LoVo (cell line): Measurements from ENCODE around the gene CST3.

ENCODE experiments used
- DNase-seq: peaks from one replicate; pipeline ENCODE4 v3.0.0-alpha.2; 2016; ENCODE audit warnings: low spot score

CST3 gene

GRCh38 chr20:23602699-23603098 lies 35.1 kb downstream of the CST3 start:
- DNase-seq, result no peak

DNA sequence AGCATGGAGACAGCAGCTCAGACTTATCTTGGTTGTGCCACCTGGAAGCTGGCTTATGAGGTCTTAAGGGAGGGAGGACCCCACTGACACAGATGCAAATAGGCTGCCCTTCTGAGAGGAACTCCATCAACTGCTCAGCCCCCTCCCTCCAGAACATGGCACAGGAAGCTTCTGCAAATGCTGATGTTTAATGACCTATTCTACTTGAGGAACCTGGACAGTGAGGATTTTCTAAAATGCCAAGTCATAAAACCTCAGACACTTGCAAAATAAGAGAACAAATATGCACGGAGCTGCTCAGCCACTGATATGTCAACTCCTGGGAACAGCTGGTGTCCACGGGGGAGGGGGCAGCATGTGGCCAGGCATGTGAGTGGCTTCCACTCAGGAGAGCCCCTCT lies 35.5 kb downstream of the CST3 start:
- DNase-seq, result no peak

- no peak for DNase-seq
These were observed 36.0 kb downstream of the CST3 start for GRCh38 chr20:23601715-23602114.

DNA sequence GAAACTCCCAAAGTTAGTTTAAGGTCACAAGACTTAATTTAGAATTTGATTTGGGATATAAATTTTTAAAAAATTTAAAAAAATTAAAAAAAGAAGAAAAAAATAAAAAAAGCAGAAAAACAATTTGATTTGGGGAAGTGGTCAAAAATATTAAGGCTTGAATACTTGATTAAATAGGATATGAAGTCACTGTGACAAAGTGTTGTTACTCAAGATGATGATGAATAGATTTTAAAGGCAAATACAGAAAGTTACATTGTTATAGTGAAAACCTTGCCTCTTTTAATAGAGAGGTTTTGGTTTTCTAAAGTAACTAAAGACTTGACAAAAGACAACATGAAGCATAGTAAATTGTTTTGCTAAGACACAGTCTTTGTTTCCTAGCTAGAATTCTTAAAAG lies 39.3 kb downstream of the CST3 start:
- DNase-seq, result no peak

DNA sequence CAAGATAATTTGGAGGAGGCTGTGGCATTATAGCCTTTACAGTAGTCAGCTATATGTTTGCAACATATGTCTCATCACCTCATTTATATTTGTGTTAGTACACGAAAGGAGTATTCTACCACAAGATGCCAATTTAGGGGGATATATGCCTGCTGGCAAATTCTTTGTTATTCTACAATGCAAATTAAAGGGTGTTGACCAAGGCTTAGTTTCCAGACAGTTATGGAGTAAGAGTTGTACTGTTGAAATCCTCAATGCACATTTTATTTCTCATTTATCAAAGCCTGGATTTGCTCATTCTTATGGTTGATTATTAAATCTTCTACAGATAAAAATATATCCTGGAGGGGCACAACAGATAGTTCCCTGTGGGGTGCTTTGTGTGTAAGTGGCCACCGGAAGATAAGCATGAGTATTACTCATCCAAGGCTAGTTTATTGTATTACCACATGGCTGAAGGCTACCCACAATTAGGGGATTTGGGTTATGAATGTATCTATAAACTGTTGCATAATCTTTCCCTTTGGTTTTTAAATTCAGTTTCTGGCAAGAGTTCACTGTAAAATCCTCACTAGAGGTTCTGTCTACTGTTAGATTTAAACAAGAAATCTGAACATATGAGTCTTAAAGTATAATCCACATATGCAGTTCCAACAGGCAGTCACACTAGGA lies 41.0 kb downstream of the CST3 start:
- no peak for DNase-seq

GRCh38 chr20:23595941-23596340 lies 41.8 kb downstream of the CST3 start:
- DNase-seq, result no peak

- DNase-seq, result no peak
These were observed 49.0 kb downstream of the CST3 start for GRCh38 chr20:23588434-23589403.

- DNase-seq, result no peak
These were observed 50.1 kb downstream of the CST3 start for GRCh38 chr20:23587631-23588030.

DNA sequence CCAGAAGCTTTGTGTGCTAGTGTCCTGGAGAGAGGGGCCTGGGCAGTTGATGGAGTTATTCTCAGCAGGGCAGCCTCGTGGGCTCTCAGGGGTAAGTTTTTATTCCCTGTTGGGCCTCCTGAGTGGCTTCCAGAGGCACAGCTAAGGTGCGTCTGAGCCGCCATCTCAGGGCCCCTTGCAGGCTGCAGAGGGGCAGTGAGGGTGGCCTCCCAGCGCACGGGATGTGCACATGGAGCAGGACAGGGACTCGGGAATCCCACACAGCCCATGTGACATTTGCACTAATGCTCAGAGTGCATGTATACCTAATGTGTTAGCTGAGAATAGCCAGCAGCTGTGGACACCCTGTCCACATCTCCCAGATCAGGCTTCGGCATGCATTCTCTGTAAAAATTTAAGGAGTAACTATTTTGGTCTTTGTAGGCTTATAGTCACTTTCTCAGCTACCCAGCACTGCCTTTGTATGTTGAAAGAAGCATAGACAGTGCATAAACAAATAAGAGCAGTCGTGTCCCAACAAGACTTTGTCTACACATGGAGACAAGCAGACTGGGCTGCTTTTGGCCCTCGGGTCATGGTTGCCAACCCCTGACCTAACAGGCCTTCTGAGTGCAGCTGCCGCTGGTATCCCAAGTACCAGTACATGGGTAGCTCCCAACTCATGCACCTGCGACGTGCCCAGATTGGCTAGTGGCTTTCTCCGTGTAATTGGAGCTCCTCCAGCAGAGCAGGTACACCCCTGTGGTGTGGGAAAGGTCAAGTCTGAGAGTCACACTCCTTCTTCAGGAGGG lies 50.8 kb downstream of the CST3 start:
- no peak for DNase-seq

DNA sequence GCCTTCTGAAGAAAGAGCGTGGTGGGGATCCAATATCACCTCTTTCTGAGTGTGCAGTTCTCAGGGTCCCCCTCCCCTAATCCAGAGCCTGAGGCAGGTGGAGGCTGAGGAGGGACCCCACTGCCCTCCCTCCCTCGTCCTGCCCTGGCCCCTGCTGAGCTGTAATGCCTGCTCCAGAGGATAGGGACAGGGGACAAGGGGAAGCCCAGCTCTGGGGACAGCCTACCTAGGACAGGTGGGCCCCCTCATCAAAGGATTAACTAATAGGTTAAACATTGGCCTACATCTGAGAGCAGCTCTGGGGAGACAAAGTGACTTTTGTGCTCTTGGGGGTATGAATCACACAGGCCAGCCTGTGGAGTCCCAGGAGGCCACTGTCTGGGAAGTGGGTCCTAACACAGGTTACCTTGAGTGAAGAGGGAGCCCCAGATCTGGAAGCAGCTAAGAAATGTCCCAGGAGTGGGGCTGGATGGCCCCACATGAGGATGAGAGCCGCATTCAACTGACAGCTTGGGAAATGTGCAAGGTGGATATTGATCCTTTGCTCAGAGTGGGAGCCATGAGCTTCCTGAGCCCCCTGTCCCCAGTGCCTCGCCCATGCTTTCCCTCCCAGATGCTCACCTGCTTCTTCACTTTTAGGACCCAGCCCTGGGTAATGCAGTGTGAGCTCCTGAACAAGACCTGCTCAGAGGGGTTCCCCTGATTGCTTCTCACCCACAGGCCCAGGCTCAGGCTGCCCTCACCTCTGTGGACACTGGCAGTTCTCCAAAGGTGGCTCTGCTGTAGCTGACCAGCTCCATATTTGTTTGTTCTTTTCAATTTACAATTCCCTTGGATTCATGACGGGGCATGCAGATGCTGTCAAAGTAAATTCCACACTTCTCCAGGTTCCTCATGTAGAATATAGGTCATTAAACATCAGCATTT lies 51.7 kb downstream of the CST3 start:
- no peak for DNase-seq

- no peak for DNase-seq
These were observed 52.3 kb downstream of the CST3 start for GRCh38 chr20:23585449-23585807.

DNA sequence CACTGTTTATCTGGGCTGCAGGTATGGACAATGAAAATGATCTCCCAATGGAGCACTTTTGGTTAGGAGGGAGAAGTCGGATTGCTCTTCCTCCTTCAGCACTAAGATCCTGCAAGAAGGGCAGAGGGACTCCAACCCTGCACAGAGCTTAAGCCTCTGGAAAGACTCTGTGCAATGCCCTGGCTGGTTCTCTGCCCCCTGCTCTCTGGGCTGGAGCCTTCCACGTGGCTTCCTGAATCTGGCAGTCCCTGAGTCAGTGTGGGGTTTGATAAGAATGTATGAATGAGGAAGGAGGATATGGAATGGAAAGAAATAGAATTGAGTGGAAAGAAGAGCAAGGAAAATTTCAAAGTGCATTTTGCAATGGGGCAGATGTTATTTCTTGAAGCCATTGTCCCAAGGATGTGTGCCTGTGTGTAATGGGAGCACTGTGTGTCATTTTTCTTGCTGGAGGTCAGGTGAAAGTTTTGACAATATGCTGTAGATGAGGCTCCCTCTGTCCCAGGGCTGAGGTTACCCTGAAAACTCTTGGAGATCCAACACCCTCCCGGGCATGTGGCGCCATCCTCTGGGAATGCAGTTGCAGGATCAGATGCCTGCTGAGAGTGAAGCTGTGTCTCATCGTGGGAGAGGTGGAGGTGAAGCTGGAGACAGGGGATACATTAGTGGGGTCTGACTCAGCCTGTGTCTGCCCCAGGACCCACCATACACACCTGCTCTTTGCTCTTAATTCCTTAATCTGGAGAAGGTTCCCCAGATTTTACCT lies 53.1 kb downstream of the CST3 start:
- DNase-seq, result no peak
